Aorta (tissue), 5 donors: ENCODE measurements around the gene DHDH. TPM values are rescaled to one million over a fixed set of nuclear protein-coding genes. Genes with fewer than 3 reads are reported as not detected.

Experiments used
- ATAC-seq: fragments of 200-7000 bp; cut with Tn5 transposase; one replicate; pipeline ENCODE4 v1.9.1; 2022; ENCODE audit warnings: moderate library complexity; ENCODE audit not compliant: low FRiP score
- DNase-seq, 2 donors: peaks; one replicate each; pipeline ENCODE4 v3.0.0-alpha.2; 2020
- H3K27ac ChIP-seq, 2 donors: one replicate each; pipeline ENCODE4 v1.5.1; 2013; ENCODE audit warnings: low read length in 2 of 2, mild to moderate bottlenecking in 2 of 2, moderate library complexity in 2 of 2, control low read depth in 1 of 2, inconsistent platforms in 1 of 2, low read depth in 1 of 2
- H3K27me3 ChIP-seq, 2 donors: one replicate each; pipeline ENCODE4 v1.6.1; 2013; ENCODE audit warnings: control low read depth in 1 of 2, low read length in 1 of 2, mild to moderate bottlenecking in 1 of 2, moderate library complexity in 1 of 2; ENCODE audit not compliant: insufficient read depth in 2 of 2, control insufficient read depth in 1 of 2
- H3K36me3 ChIP-seq, 2 donors: one replicate each; pipeline ENCODE4 v1.6.1; 2013; ENCODE audit warnings: control low read depth in 1 of 2, low read length in 1 of 2, mild to moderate bottlenecking in 1 of 2; ENCODE audit not compliant: insufficient read depth in 2 of 2, control insufficient read depth in 1 of 2
- H3K4me1 ChIP-seq, 2 donors: one replicate each; pipeline ENCODE4 v1.6.1; 2013; ENCODE audit warnings: low read length in 2 of 2, control low read depth in 1 of 2, mild to moderate bottlenecking in 1 of 2, moderate library complexity in 1 of 2; ENCODE audit not compliant: insufficient read depth in 2 of 2, control insufficient read depth in 1 of 2
- H3K4me3 ChIP-seq, 2 donors: one replicate each; pipeline ENCODE4 v1.5.1; 2013; ENCODE audit warnings: low read length in 2 of 2, control low read depth in 1 of 2, mild to moderate bottlenecking in 1 of 2
- H3K9me3 ChIP-seq: one replicate; pipeline ENCODE4 v1.6.1; 2013; ENCODE audit warnings: mild to moderate bottlenecking, low read length; ENCODE audit not compliant: control insufficient read depth
- WGBS, 2 donors: extraction: QIAGEN DNeasy Blood & Tissue Kit; methylation state at CpG; one replicate each; pipeline ENCODE4 v1.1.7; 2013; 5-methylcytosine and 5-hydroxymethylcytosine counted together
- intact Hi-C, 2 donors: fragments of 100-400 bp; cut with DNase I; formaldehyde crosslinking; loops; one replicate each; pipeline versions ENCODE4 v1.14.2 to v1.15.0; 2022
- polyA plus RNA-seq, 2 donors: library from polyadenylated mRNA; stranded (reverse); fragments of 200-250 nt; gene quantifications; one replicate each; pipeline ENCODE4 v1.2.3, GENCODE V29; 2013
- total RNA-seq, 2 donors: library from RNA; stranded (reverse); fragmentation: NEBNext Ultra II Directional; extraction: Animal tissue kit (Norgen Biotek cat#: 25700); gene quantifications; one replicate each; pipeline ENCODE4 v1.2.1, GENCODE V29; 2021
- donor health status: healthy with polysubstance abuse.
- donor health status: Bipolar disorder and iron deficiency.
- donor health status: DM: no; HTN: no; CAD: no.
- donor health status: DM: no; HTN: no; CAD: no.
- donor health status: DM: yes; HTN: yes; CAD: no.

Gene DHDH
- total and polyA plus RNA-seq, 4 donors: 0.84 to 1.3 TPM; not detected in 2

GRCh38 chr19:48961673-48962028 lies 28.2 kb downstream of the DHDH start:
- ATAC-seq (no peak), DNase-seq (no peak)
- Histone ChIP-seq H3K36me3 (no peaks in the 10 kb centered on the region), H3K27ac (no peak overlapping the region), H3K9me3 (no peaks in the 10 kb centered on the region), H3K4me1 (no peaks in the 10 kb centered on the region), H3K4me3 (no peak overlapping the region), H3K27me3 (peaks cover 0 to 2% of the 10 kb centered on the region in 2 donors)
- 83 to 85% methylated on average over 12 of the region's 12 CpGs for WGBS, 2 donors
- intact Hi-C loops: loop anchor here (5.0 to 10.0 kb wide), 2 partner anchors 34 to 87 kb away; partner anchors contain the start of gene PPP1R15A (in 1 of the 2)

GRCh38 chr19:48962029-48962848 lies 28.7 kb downstream of the DHDH start:
- Histone ChIP-seq H3K9me3 (no peaks in the 10 kb centered on the region), H3K27me3 (peaks cover 0 to 2% of the 10 kb centered on the region in 2 donors), H3K4me1 (no peaks in the 10 kb centered on the region), H3K27ac (peak overlapping the region in 1 of 2 donors; percentile 61), H3K4me3 (no peak overlapping the region), H3K36me3 (no peaks in the 10 kb centered on the region)
- 69 to 75% methylated on average over 22 of the region's 22 CpGs for WGBS, 2 donors
- DNase-seq (peak in 1 of 2 donors; percentile 85), ATAC-seq (no peak)
- intact Hi-C loops: loop anchor here (5.0 to 10.0 kb wide), 2 partner anchors 35 to 87 kb away; partner anchors contain the start of gene PPP1R15A (in 1 of the 2)

GRCh38 chr19:48962849-48963165 lies 29.3 kb downstream of the DHDH start:
- H3K9me3 ChIP-seq: no peaks in the 10 kb centered on the region
- WGBS, 2 donors: 63 to 68% methylated on average over 4 to 7 of the region's 7 CpGs
- peaks cover 0 to 2% of the 10 kb centered on the region in 2 donors for H3K27me3 ChIP-seq
- H3K4me1 ChIP-seq: no peaks in the 10 kb centered on the region
- intact Hi-C loops: loop anchor here (5.0 to 10.0 kb wide), 2 partner anchors 36 to 88 kb away; partner anchors contain the start of gene PPP1R15A (in 1 of the 2)
- no peaks in the 10 kb centered on the region for H3K36me3 ChIP-seq
- ATAC-seq (no peak), DNase-seq (no peak)
- H3K4me3 ChIP-seq: no peak overlapping the region
- peak overlapping the region in 1 of 2 donors; percentile 61 for H3K27ac ChIP-seq

- Histone ChIP-seq H3K4me1 (no peaks in the 10 kb centered on the region), H3K36me3 (no peaks in the 10 kb centered on the region), H3K9me3 (no peaks in the 10 kb centered on the region), H3K27me3 (peaks cover 0 to 2% of the 10 kb centered on the region in 2 donors), H3K27ac (peak overlapping the region; percentile 80 to 92), H3K4me3 (no peak overlapping the region)
- peak; percentile 89 to 93 for DNase-seq
- 5 to 7% methylated on average over 28 of the region's 28 CpGs for WGBS, 2 donors
- peak; percentile 53 for ATAC-seq
- intact Hi-C loops: loop anchor here (2.0 to 10.0 kb wide), 3 partner anchors 29 to 89 kb away; partner anchors contain the start of genes GYS1 (in 1 of the 2), PPP1R15A (in 1 of the 2) and RUVBL2 (in 1 of the 2)
Observed at GRCh38 chr19:48963371-48964204, 30.1 kb downstream of the DHDH start.

- intact Hi-C loops: loop anchor here (2.0 to 10.0 kb wide), 5 partner anchors 28 to 172 kb away; partner anchors contain the start of genes PPP1R15A (in 2 of the 2), GYS1 (in 1 of the 2) and RUVBL2 (in 1 of the 2)
- WGBS, 2 donors: 5 to 6% methylated on average over 19 of the region's 19 CpGs
- ATAC-seq: no peak
- H3K27me3 ChIP-seq: peaks cover 0 to 2% of the 10 kb centered on the region in 2 donors
- no peaks in the 10 kb centered on the region for H3K9me3 ChIP-seq
- DNase-seq: peak in 1 of 2 donors; percentile 64
- peak overlapping the region; percentile 33 to 72 for H3K4me3 ChIP-seq
- peak overlapping the region; percentile 80 to 92 for H3K27ac ChIP-seq
- H3K4me1 ChIP-seq: no peaks in the 10 kb centered on the region
- H3K36me3 ChIP-seq: no peaks in the 10 kb centered on the region
Observed at GRCh38 chr19:48964205-48965039, 30.9 kb downstream of the DHDH start.

GRCh38 chr19:48965040-48965805 lies 31.7 kb downstream of the DHDH start, which contains the start of gene FTL:
Gene FTL, plus strand, starts transcription at chr19:48965309. Its CDS starts 199 bp downstream, at chr19:48965508.
- DNase-seq (peak; percentile 99), ATAC-seq (peak; percentile 94)
- Histone ChIP-seq H3K9me3 (no peaks in the 10 kb centered on the region), H3K36me3 (no peaks in the 10 kb centered on the region), H3K27me3 (peaks cover 0 to 2% of the 10 kb centered on the region in 2 donors), H3K27ac (peak within 1 kb of the TSS; percentile 80 to 92), H3K4me3 (peak within 1 kb of the TSS; percentile 56 to 78), H3K4me1 (no peaks in the 10 kb centered on the region)
- intact Hi-C loops: loop anchor here (2.0 to 10.0 kb wide), 4 partner anchors 28 to 173 kb away; partner anchors contain the start of genes PPP1R15A (in 2 of the 2), GYS1 (in 1 of the 2) and RUVBL2 (in 1 of the 2)
- 0 to 1% methylated on average over 51 to 52 of the region's 52 CpGs for WGBS, 2 donors

GRCh38 chr19:48965806-48966540 lies 32.5 kb downstream of the DHDH start:
- H3K9me3 ChIP-seq: no peaks in the 10 kb centered on the region
- H3K4me3 ChIP-seq: peak overlapping the region; percentile 56 to 78
- peak; percentile 93 to 96 for DNase-seq
- H3K27ac ChIP-seq: peak overlapping the region in 1 of 2 donors; percentile 73
- H3K36me3 ChIP-seq: no peaks in the 10 kb centered on the region
- ATAC-seq: peak; percentile 63
- intact Hi-C loops: loop anchor here (2.0 to 10.0 kb wide), 4 partner anchors 27 to 174 kb away; partner anchors contain the start of genes PPP1R15A (in 2 of the 2), GYS1 (in 1 of the 2) and RUVBL2 (in 1 of the 2)
- 8 to 10% methylated on average over 36 of the region's 36 CpGs for WGBS, 2 donors
- peaks cover 0 to 2% of the 10 kb centered on the region in 2 donors for H3K27me3 ChIP-seq
- no peaks in the 10 kb centered on the region for H3K4me1 ChIP-seq
